AG08396 (cell line): Measurements from ENCODE around the gene KRTAP22-2.

Experiments used
- DNase-seq: peaks from one replicate; pipeline ENCODE4 v3.0.0; 2012; ENCODE audit warnings: low spot score, mixed read lengths

The KRTAP22-2 gene

DNA sequence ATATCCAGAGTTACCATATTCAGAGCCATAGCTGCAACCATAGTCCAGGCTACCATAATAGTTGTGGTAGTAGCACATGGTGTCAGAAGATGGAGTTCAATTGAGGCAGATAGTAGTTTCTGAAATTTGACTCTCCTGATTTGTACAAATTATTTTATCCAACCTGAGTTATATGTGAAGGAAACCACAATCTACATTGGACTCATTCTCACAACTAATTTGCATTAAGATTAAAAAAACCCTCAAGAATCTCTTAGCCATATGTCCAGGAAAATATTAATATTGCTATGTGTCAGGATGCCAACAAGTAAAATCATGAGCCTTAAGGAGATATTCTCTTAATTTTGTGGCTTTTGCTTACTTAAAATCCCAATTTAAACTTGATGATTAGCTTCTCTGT is at the start of gene KRTAP22-2:
KRTAP22-2 (minus strand) TSS at position 101 of the 400 bp plus-strand sequence.
- no peak for DNase-seq

DNA sequence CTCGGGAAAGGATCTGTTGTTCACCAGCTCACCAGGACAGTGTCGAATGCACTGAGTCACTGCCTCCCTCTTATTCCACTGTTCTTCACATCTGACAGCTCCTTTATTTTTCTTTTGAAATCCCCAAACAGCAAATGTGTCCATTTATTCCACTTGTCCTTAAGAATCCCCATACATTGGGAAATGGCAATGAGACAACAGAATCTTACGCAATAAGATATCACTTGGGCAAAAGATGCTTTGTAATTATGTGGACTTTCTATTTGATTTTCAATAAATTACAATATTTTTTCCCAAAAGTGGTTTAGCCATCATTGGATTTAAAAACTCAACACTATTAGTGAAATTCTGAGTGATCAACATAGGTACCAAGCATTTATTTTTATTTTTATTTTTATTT is 48.5 kb upstream of the KRTAP22-2 start:
- no peak for DNase-seq

DNA sequence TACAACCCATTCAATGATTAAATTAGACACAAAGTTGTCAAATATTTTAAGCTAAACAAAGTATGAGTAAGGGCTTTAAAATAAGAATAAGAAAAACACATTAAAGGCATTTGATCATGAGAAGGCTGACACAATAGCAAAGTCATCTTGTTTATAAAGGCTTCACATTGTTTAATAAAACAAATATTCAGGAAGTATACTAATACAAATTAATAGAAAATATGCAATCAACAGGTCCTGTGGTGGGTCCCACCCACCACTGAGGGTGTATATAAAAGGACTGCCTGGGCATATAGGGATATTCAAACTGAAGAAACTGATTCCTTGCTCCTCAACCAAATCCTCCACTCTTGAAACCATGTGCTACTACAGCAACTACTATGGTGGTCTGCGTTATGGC is 44.7 kb upstream of the KRTAP22-2 start, which contains the start of gene KRTAP20-2:
KRTAP20-2 (plus strand) TSS at position 301 of the 400 bp plus-strand sequence; CDS start at position 359, 58 bp downstream.
- DNase-seq = no peak

DNA sequence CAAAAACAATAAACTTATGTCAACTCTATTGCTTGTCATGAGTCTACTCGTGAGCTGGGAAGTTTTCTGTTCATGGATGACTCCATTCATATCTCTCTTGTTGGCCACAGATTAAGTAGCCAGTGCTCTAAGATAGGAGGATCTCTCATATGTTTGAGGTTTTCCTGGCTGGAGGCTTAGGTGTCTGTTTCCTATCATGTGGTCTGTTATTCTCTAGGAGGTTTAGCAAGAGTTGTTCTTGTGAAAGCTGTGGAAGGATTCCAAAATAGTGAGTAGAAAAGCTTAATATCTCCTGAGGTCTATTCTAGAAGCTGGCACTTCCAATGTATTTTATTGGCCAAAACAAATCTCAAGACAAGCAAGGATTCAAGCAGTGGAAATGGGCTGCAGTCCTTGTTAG is 39.0 kb upstream of the KRTAP22-2 start:
- DNase-seq = no peak

DNA sequence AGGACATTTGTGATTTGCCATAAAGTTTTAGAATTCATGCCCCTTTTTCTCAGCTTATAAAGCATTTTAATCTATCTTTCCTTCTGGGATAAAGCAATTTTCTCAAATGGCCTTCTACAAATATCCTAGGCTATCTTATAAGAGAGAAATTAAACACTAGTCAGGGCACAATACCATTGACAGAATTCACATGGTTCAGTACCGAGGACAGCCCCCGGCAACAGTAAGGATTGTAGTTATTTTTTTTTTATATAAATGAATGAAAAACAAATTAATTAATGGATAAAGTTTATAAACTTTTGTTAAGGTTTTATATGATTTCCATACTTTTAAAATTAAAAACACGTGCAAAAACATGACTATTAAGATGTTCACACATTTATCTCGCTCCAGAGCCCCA is 37.9 kb upstream of the KRTAP22-2 start:
- no peak for DNase-seq

DNA sequence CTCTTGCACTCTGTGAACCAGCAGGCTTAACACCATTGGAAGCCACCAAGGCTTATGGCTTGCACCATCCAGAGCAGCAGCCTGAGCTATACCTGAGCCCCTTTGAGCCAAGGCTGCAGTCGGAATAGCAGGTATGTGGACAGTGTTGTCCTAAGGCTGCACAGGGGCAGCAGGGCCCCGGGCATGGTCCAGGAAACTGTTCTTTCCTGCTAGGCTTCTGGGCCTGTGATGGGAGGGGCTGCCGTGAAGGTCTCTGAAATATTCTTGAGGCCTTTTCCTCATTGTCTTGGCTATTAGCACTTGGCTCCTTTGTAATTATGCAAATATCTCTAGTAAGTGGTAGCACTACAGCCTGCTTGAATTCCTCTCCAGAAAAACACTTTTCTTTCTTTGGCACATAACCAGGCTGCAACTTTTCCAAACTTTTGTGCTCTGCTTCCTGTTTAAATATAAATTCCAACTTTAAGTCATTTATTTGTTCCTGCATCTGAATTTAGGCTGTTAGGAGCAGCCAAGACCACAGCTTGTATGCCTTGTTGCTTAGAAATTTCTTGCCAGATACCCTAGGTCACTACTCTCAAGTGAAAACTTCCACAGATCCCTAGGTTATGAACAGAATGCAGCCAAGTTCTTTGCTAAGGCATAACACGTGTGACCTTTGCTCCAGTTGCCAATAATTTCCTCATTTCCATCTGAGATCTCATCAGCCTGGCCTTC is 35.4 kb upstream of the KRTAP22-2 start:
- DNase-seq = no peak

DNA sequence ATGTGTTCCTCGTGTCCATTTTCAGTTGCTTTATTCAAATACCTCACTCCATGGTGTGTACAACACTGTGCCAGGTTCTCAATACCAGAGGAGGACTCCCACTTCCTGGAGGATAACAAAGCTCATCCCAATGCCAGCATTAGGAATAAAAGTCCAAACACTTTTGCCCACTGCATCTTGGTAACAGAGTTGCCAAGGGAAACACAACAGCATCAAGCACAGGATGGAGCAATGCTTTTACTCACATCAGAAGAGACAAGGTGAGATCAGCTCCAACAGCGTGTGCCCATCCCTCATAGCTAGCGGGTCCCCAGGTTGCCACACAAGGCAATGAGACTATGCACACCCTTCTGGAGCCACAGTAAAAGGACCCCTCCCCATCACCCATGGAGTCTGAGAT is 33.2 kb upstream of the KRTAP22-2 start:
- DNase-seq = no peak

DNA sequence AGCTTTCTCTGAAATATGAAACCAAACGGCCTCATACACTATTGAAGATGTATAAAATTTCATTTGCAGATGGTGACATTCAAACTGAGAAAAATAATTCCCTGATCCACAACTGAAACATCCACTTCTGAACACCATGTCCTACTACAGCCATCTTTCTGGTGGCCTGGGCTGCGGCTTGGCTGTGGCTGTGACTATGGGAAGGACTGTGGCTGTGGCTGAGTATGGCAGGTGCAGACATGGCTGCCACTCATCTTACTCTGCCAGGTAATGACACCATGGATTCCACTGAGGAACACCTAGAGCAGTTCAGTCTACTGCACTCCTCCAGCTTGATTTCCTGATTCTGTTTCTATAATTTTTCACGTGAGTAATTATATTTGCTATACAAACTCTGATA is 30.3 kb upstream of the KRTAP22-2 start, which contains the start of gene KRTAP20-4:
KRTAP20-4 (plus strand) TSS at position 106 of the 400 bp plus-strand sequence.
- DNase-seq = no peak

DNA sequence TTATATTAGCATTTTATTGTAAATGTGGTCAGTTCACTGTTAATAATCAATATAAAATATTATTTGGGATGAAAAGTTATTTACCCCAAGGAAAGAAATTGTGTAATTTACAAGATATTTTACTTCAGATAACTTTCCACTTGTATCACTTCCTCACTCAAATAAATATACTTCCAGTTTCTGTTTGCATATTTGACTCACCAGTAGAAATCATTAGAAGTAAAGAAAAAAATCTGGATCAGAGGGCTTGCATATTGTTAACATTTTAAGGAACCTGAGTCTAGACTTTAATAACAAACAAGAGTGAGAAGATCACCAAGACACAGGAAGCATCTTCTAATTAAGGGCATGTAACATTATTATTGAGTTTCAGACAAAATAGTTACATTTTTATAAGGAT is 29.9 kb upstream of the KRTAP22-2 start:
- no peak for DNase-seq

DNA sequence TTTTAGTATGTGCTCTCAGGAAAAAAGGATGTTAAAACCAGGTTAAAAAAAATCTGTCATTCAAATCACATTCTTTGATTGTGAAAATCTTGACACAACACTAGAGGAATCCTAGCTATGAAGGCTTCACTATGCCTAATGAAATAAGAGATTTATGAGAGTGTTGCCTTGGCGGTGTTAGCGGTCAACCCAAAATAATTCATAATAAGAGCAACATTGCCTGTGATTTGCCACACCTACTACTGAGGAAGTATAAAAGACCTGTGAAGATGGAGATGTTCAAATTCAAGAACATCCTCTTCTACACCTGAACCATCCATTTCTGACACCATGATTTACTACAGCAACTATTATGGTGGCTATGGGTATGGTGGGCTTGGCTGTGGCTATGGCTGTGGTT is 25.9 kb upstream of the KRTAP22-2 start, which contains the start of gene KRTAP20-1:
KRTAP20-1 (plus strand) TSS at position 301 of the 400 bp plus-strand sequence; CDS start at position 331, 30 bp downstream.
- DNase-seq = no peak

DNA sequence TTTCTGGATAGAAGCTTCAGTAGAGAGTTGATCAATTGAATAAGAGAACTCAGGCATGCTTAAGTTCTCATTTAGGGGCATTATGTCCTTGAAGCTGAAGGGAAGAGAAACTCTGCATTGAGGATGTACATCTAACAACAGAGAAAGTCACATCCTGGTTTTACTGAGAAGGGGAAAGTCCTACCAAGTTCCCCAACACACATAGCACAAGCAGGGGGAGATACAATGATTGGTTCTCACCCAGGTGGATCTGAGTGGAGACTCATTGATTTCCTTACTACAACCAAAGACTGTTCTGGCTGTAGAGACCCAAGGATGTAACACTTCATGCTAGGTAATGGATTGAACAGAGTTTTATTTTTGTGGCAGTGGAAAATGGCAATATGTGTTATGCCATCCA is 25.0 kb upstream of the KRTAP22-2 start:
- no peak for DNase-seq

DNA sequence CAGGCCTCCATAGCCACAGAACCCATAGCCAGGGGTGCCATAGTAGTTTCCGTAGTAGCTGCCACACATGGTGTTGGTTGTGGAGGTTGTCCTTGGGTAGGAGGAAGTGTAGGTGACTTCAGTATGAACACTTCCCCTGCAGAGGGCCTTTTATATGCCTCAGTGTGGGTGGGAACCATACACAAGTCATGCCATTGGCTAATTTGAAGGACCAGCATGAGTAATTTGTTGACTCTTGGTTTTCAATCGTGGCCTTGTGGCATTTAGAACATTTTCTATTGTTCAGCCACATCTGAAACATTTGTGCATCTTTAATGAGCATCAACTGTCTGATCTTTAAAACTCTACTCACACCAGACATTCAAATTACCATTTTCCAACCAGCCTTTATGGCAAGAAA is 23.6 kb upstream of the KRTAP22-2 start, which contains the start of gene KRTAP6-1:
KRTAP6-1 (minus strand) TSS at position 95 of the 400 bp plus-strand sequence; CDS start at position 69, 26 bp downstream.
- no peak for DNase-seq

DNA sequence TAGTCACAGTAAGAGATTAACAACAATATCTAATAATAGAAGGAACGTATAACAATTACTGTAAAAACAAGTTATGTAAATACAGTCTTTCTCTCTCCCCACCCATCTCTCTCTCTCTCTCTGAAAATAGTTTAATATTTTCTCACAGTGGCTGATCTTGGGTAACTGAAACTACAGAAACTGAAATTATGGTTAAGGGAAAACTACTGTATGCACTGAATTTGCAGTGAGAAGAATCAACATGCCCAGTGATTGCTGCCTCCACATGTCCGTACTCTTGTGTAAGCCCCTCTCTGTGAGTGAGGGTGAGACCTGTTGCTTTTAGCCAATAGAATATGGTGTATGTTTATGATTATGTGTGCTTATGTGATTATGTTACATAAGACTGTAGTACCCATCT is 21.9 kb upstream of the KRTAP22-2 start:
- no peak for DNase-seq

DNA sequence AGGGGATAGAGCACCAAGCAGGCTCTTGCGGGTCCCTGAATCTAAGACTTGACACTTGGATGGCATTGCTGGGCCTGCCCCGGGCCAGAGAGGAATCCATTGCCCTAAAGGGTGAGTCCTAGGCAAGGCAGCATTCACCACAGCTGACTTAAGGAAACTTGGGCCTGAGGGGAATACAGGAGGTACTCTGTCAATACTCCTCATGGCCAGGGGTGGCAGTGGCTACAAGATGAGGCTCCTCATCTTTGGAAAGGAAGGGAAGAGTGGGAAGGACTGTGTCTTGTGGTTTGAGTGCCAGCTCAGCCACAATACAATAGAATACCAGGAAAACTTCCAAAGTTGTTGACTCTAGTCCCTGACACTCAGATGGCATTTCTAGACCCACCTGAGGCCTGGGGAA is 15.8 kb upstream of the KRTAP22-2 start:
- DNase-seq = no peak

DNA sequence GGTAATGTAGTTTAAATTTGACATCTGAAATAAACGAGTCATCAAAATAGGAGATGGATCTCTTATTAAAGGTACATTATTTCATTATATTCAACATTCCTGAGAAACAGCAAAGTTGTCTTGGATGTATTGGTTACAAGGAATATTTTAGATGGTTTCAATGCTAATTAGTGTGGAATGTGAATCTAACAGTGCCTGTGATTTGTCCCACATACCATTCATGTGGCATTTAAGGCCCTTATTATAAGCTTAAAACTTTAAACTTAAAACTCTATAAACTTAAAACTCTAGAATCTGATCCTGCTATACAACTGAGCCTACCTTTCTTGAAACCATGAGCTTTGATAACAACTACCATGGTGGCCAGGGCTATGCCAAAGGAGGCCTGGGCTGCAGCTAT is 10.6 kb upstream of the KRTAP22-2 start, which contains the start of gene KRTAP22-1:
KRTAP22-1 (plus strand) TSS at position 301 of the 400 bp plus-strand sequence.
- DNase-seq = no peak

DNA sequence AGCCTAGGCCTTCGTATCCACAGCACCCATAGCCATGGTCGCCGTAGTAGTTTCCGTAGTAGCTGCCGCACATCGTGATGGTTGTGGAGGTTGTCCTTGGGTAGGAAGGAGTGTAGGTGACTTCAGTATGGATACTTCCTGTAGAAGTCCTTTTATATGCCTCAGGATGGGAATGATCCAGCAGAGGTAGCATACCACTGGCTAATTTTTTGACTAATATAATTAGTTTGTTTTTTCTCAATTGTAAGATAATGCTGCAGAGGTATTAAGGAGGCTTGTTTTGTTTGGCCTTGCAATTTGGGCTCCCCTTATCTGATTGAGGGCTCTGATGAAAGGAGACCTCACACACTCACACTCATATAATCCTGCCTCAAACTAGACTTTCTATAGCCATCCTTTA is 8.6 kb upstream of the KRTAP22-2 start, which contains the start of gene KRTAP6-2:
KRTAP6-2 (minus strand) TSS at position 101 of the 400 bp plus-strand sequence; CDS start at position 73, 28 bp downstream.
- no peak for DNase-seq

DNA sequence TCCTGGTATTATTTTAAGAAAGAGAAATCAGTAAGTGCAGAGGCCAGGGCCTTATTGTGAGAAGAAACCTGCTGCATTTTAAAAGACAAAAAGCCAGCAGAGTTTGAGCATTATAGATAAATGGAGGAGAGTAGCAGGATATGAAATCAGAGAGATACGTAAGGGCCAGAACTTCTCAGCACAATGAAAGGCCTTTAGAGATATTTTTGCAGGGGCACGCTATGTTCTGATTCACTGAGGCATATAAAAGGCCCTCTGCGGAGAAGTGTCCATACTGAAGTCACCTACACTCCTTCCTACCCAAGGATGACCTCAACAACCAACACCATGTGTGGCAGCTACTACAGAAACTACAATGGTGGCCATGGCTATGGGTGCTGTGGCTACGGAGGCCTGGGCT is 1.9 kb upstream of the KRTAP22-2 start, which contains the start of gene KRTAP6-3:
KRTAP6-3 (plus strand) TSS at position 301 of the 400 bp plus-strand sequence; CDS start at position 307, 6 bp downstream.
- no peak for DNase-seq

DNA sequence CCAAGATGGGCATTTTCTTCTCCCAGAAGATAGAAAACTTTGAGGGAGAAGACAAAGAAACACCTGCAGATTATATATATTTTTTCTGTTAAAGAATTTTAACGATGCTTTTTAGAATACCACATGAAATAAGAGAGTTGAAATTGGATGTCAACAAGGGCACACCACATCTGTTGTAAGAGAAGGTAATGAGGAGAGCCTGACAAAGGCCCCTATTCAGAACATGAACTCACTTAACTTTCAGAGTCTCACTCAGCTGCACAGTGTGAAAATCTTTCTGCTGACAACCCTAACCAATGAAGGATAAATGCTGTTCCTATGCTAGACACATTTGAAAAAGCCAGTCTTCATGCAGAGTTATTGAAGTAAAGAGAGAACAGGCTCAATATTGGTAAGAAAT is 7.3 kb downstream of the KRTAP22-2 start:
- no peak for DNase-seq

DNA sequence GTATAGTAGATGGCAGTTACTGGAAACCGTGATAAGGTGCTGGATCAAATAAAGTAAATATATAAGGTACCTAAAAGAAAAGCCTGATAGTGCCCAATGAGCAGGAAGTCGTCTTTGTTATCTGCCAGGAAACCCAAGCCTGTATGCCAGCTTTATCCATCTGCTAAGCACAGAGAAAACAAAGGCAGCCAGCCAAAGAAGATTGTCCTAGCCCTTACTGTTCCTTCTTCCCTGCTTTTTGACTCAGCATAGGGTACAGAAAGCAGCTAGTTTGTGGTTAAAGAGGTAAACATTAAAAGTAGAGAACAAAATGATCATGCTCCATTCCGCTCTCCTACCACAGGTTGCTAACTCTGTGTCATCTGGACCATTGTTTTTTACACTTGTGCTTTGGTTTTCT is 10.1 kb downstream of the KRTAP22-2 start:
- no peak for DNase-seq

DNA sequence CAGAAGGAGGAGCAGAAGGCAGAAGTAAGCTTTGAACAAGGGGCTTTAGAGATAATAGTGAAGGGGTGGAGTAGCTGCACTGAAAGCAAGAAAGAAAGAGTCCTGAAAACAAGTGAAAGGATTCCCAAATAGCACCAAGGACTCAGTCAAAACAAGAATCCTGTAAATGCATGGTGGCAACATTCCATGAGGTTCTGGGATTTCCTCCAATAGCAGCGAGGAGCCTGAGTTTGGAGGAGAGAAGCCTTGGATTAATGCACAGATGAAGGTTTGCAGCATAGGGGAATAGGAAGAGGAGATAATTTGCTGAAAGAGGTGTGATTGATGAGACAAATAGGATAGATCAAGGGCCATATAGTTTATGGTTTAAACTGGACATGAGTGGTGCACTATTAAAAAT is 10.9 kb downstream of the KRTAP22-2 start:
- no peak for DNase-seq

DNA sequence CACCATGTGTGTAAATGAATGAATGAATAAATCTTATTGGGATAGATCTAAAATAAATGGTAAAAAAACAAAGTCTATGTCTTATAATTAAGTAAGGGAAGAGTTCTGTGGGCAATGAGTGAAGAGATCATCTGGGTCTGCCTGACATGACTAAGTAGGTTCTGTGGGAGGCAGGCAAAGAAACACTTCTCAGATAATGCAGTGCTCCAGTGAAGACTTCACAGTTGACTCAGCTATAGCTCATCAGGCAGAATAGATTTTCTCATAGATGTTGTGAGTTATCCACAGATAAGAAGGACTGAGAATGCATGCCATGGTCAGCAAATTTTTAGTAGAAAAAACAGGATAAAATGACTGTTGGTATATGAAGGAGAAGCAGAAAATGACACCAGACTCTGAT is 12.4 kb downstream of the KRTAP22-2 start:
- DNase-seq = no peak

DNA sequence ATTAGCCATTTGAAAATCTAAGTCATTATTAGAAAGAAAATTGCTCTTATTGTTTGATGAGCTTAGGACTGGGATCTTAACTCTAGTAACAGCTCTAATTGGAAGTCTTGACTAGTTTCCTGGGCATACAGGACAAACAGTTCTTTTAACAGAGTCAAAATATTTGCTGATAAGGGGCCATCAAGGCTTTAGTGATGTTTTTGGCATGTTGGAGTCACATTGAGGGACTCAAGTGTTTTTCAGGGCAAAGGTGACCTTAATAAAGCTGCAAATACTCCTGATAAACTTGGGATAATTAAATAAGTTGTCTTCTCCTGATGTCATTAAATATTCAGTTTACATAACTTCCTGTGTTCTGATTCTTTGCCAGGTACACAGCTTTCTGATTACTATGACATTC is 22.6 kb downstream of the KRTAP22-2 start:
- DNase-seq = no peak

DNA sequence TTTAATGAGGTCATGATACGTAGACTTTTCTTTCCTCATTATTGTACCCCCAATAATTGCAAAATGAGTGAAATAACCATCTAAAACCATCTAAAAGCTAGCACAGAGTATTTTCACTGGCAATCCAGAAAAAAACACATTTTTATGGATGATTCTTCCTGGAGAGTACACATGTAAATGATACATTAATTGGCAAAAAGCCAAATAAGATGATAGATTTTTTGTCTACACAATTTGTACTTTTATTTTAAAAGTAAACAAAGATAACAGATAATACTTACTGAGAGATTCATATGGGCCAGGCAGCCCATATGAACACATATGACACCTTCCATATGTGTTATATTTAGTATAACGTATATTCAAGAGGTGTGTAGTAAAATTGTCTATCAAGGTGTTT is 26.6 kb downstream of the KRTAP22-2 start:
- no peak for DNase-seq
